Measurements from ENCODE around the gene SLC1A7.

DNA sequence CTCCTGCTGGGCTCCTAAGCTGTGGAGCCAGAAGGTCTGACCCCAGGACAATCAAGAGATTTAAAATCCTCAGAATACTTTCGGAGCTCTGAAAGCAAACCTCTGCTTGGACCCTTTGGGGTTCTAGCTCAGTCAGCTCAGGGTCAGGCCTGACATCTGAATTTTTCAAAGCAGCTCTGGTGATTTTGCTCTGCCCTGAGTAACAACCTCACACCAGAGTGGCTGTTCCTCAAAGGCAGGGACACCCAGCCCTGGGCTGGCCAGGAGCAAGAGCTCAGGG is 11.9 kb downstream of the SLC1A7 start:
- TF ChIP-seq CTCF (IDR thresholded peaks at IDR 0.05; ENCODE audit: insufficient read depth, low read length, poor library complexity, severe bottlenecking), result no peak
- TF ChIP-seq EZH2phosphoT487 (conservative IDR thresholded peaks at IDR 0.05; ENCODE audit: low read length), result no peak
